HepG2 (cell line): ENCODE measurements around the gene FAM240A. TPM values are rescaled to one million over a fixed set of nuclear protein-coding genes. Genes with fewer than 3 reads are reported as not detected.

Experiments used
- ATAC-seq: fragments of 200-7000 bp; cut with Tn5 transposase; 3 replicates; pipeline ENCODE4 v1.9.1; 2020; ENCODE audit warnings: mild to moderate bottlenecking, moderate library complexity
- BruUV-seq: library from RNA; stranded (reverse); fragments of 400-500 nt; replicated peaks from 2 replicates; lab custom pipeline; 2021; lab: Mats Ljungman, UMichigan
- CTCF ChIA-PET: fragments of 300-600 bp; formaldehyde crosslinking; extraction: SDS; loops from one replicate; lab custom pipeline; 2021; ENCODE audit warnings: low total read pairs, inconsistent platforms, low intra/inter-chr PET ratio; lab: Yijun Ruan, JAX
- POLR2A ChIA-PET: fragments of 350-600 bp; sonication (Branson Sonifier 250); formaldehyde crosslinking; loops from one replicate; lab custom pipeline; 2020; ENCODE audit warnings: antibody characterized with exemption, inconsistent platforms; lab: Yijun Ruan, JAX
- DNase-seq: peaks from one replicate; pipeline ENCODE4 v3.0.0-alpha.2; 2015; ENCODE audit warnings: low spot score
- FAIRE-seq: peaks from 3 replicates; lab custom pipeline; 2011; peaks lifted over from hg19 to GRCh38; lab: Jason Lieb, UNC
- H2AFZ ChIP-seq: one replicate; pipeline ENCODE4 v1.6.1; 2011; ENCODE audit warnings: low read length, inconsistent platforms
- H3K27ac ChIP-seq: fragments of 300-600 bp; 3 replicates; pipeline ENCODE4 v1.8.0; 2011; ENCODE audit warnings: mixed run types, mild to moderate bottlenecking, mixed read lengths, low read length, inconsistent platforms; ENCODE audit not compliant: insufficient read depth; ENCODE audit errors: extremely low read length
- H3K27me3 ChIP-seq, 2 experiments: fragments of 200-600 bp in 1 of 2; 2 replicates in 1 of 2; 3 replicates in 1 of 2; pipeline versions ENCODE4 v1.6.0 to v1.8.0; 2011; ENCODE audit warnings: low read length in 2 of 2, mild to moderate bottlenecking in 2 of 2, moderate library complexity in 2 of 2, inconsistent platforms in 1 of 2; ENCODE audit not compliant: insufficient read depth in 2 of 2, control insufficient read depth in 1 of 2
- H3K36me3 ChIP-seq, 2 experiments: fragments of 200-600 bp in 1 of 2; replicated peaks in 1 of 2; 2 replicates in 1 of 2; 3 replicates in 1 of 2; pipeline versions ENCODE4 v1.5.1 to v1.8.0; 2011; ENCODE audit warnings: low read length in 2 of 2, inconsistent platforms in 1 of 2; ENCODE audit not compliant: insufficient read depth in 2 of 2, control insufficient read depth in 1 of 2
- H3K4me1 ChIP-seq: 2 replicates; pipeline ENCODE4 v1.5.1; 2012; ENCODE audit warnings: low read length, inconsistent platforms; ENCODE audit not compliant: insufficient read depth
- H3K4me2 ChIP-seq: 2 replicates; pipeline ENCODE4 v1.6.0; 2011; ENCODE audit warnings: low read depth, low read length, inconsistent platforms
- H3K4me3 ChIP-seq, 3 experiments: fragments of 200-600 bp in 1 of 3; sonication (generic), shearing (Covaris generic) in 1 of 3; replicated peaks in 1 of 3; 2 replicates each; pipeline ENCODE4 v1.5.1; 2011 to 2016; ENCODE audit warnings: low read length in 3 of 3, inconsistent platforms in 2 of 3, low read depth in 2 of 3, mild to moderate bottlenecking in 2 of 3, control low read depth in 1 of 3, mixed read lengths in 1 of 3; ENCODE audit not compliant: insufficient read depth in 1 of 3
- H3K79me2 ChIP-seq: one replicate; pipeline ENCODE4 v1.6.1; 2011; ENCODE audit warnings: low read length, inconsistent platforms; ENCODE audit not compliant: insufficient read depth
- H3K9ac ChIP-seq: 2 replicates; pipeline ENCODE4 v1.6.0; 2011; ENCODE audit warnings: mild to moderate bottlenecking, low read depth, low read length, inconsistent platforms; ENCODE audit not compliant: insufficient read depth
- H3K9me3 ChIP-seq: 2 replicates; pipeline ENCODE4 v1.5.1; 2012; ENCODE audit warnings: mild to moderate bottlenecking, low read length
- H4K20me1 ChIP-seq: 2 replicates; pipeline ENCODE4 v1.6.0; 2011; ENCODE audit warnings: inconsistent platforms, mild to moderate bottlenecking, low read length, moderate library complexity; ENCODE audit not compliant: insufficient read depth
- BHLHE40 ChIP-seq: IDR thresholded peaks from 2 replicates; pipeline ENCODE4 v1.6.1; 2011; ENCODE audit warnings: low read length, improper control_type of control experiment
- ERF ChIP-seq: IDR thresholded peaks from 2 replicates; pipeline ENCODE4 v1.6.1; 2018; ENCODE audit warnings: missing biosample characterization, missing genetic modification reagents
- FOSL2 ChIP-seq: sonication (generic); formaldehyde crosslinking; IDR thresholded peaks from 2 replicates; pipeline ENCODE4 v1.4.0; 2020; ENCODE audit warnings: missing genetic modification reagents
- HNF4A ChIP-seq: sonication (generic); formaldehyde crosslinking; IDR thresholded peaks from 2 replicates; pipeline ENCODE4 v1.4.0; 2020; ENCODE audit warnings: missing genetic modification reagents
- HOXA3 ChIP-seq: sonication (generic); formaldehyde crosslinking; IDR thresholded peaks from 2 replicates; pipeline ENCODE4 v1.5.0; 2020; ENCODE audit warnings: missing genetic modification reagents
- KDM6A ChIP-seq: IDR thresholded peaks from 2 replicates; pipeline ENCODE4 v1.6.1; 2016; ENCODE audit warnings: low read depth
- MAFF ChIP-seq: IDR thresholded peaks from 2 replicates; pipeline ENCODE4 v1.6.1; 2011; ENCODE audit warnings: low read depth, low read length, improper control_type of control experiment
- MBNL3 ChIP-seq: fragments of 250-450 bp; sonication (Bioruptor Pico); conservative IDR thresholded peaks from 2 replicates; pipeline ENCODE4 v1.8.0; 2022; ENCODE audit warnings: mild to moderate bottlenecking, inconsistent platforms
- NR2F6 ChIP-seq, 2 experiments: IDR thresholded peaks; 2 replicates each; pipeline ENCODE4 v1.6.1; 2016; ENCODE audit warnings: antibody characterized with exemption in 1 of 2, mild to moderate bottlenecking in 1 of 2
- SP1 ChIP-seq, 2 experiments: fragments of 450-650 bp in 1 of 2; sonication (generic) in 1 of 2; formaldehyde crosslinking in 1 of 2; IDR thresholded peaks; 2 replicates each; pipeline versions ENCODE4 v1.4.0 to v1.6.1; 2016 to 2020; ENCODE audit warnings: missing genetic modification reagents in 1 of 2
- TBL1XR1 ChIP-seq: fragments of 150-350 bp; IDR thresholded peaks from 2 replicates; pipeline ENCODE4 v1.6.1; 2014; ENCODE audit warnings: borderline replicate concordance, low read length; ENCODE audit not compliant: partially characterized antibody
- ZMYM4 ChIP-seq: sonication (generic); formaldehyde crosslinking; IDR thresholded peaks from 2 replicates; pipeline ENCODE4 v1.8.1; 2023; ENCODE audit warnings: mild to moderate bottlenecking, missing genetic modification reagents
- ZNF484 ChIP-seq: sonication (generic); formaldehyde crosslinking; IDR thresholded peaks from 2 replicates; pipeline ENCODE4 v1.5.1; 2020; ENCODE audit warnings: mild to moderate bottlenecking, low read depth, missing genetic modification reagents, borderline replicate concordance
- ZNF678 ChIP-seq: sonication (generic); formaldehyde crosslinking; IDR thresholded peaks from 2 replicates; pipeline ENCODE4 v1.4.0; 2020; ENCODE audit warnings: mild to moderate bottlenecking, missing genetic modification reagents
- WGBS: methylation state at CpG from one replicate; pipeline ENCODE4 v1.1.6; 2017; ENCODE audit warnings: low lambda C conversion rate; 5-methylcytosine and 5-hydroxymethylcytosine counted together
- in situ Hi-C: cut with HindIII; loops from 2 replicates; pipeline ENCODE4 v1.10.0; 2017; ENCODE audit warnings: low pct_unique_long_range_greater_than_20kb; ENCODE audit not compliant: extremely low pct_ligation_motif_present
- intact Hi-C: fragments of 100-400 bp; cut with micrococcal nuclease; formaldehyde crosslinking; loops from one replicate; pipeline ENCODE4 v1.10.0; 2022; ENCODE audit not compliant: unreplicated experiment
- polyA plus RNA-seq, 8 experiments: library from polyadenylated mRNA; depleted of rRNA in 3 of 8; stranded (reverse) in 7 of 8; unstranded in 1 of 8; fragments of >200 nt; fragmentation: Illumina TruSeq in 4 of 8; extraction: Trizol in 4 of 8; gene quantifications; 2 replicates each; pipeline versions ENCODE4 v1.2.1 to v1.2.3, GENCODE V29; 2011 to 2016; ENCODE audit warnings: low read depth in 4 of 8, missing spikeins in 1 of 8, mixed read lengths in 1 of 8; ENCODE audit not compliant: insufficient read depth in 1 of 8
- total RNA-seq, 5 experiments: library from RNA; depleted of rRNA; stranded (reverse); fragments of >200 nt; fragmentation: Illumina TruSeq; extraction: Trizol; gene quantifications; 2 replicates each; pipeline ENCODE4 v1.2.3, GENCODE V29; 2016; ENCODE audit warnings: low read depth in 1 of 5
- TF ChIP-seq, protein P1 (sequence below): IDR thresholded peaks from 2 replicates; pipeline ENCODE4 v1.6.1; 2012; ENCODE audit warnings: low read depth, low read length, improper control_type of control experiment
- TF ChIP-seq, protein P2 (sequence below), 2 experiments: sonication (generic) in 1 of 2; formaldehyde crosslinking in 1 of 2; IDR thresholded peaks; 2 replicates each; pipeline versions ENCODE4 v1.5.1 to v1.6.1; 2011 to 2020; ENCODE audit warnings: borderline replicate concordance in 1 of 2, low read depth in 1 of 2, low read length in 1 of 2, mild to moderate bottlenecking in 1 of 2, missing genetic modification reagents in 1 of 2, moderate library complexity in 1 of 2
- TF ChIP-seq, protein P3 (sequence below): IDR thresholded peaks from 2 replicates; pipeline ENCODE4 v1.6.1; 2016

The FAM240A gene
- total and polyA plus RNA-seq, 2 of the 13 experiments (the other 11 are each of a cell fraction or from before 2014, with no cell fraction given), result not detected

DNA sequence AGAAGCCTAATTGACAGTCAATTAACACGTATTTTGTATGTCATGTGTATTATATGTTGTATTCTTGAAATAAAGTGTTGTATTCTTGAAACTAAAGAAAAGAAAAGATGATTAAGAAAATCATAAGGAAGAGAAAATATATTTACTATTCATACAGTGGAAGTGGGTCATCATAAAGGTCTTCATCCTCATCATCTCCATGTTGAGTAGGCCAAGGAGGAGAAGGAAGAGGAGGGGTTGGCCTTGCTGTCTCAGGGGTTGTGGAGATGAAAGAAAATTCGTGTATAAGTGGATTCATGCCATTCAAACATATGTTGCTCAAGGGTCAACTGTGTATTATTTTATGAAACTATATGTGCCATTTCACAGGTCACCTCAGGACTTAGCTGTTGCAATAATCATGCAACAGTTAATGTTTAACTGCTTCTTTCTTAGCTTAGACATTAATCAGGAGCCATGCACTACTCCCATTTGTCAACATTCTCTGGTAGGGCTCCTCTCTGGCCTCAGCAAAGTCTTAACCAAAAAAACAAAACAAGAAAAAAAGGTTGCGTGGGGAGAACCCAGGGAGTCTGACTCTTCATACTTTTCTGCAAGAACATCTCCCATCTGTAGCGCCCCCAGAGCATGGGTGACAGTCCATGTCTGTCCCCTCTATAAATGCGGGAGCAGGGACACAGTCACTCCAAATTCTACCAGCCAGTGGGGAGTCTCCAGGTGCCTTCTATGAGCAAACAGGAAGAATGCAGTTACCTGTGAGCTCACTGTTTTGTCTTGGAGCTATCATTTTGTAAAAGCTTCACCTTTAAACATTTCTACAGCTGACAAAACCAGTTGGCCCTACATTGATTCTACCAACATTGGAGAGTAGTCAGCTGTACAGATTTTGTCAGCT is 26.3 kb upstream of the FAM240A start:
- peak overlapping the region; percentile 44 for H2AFZ ChIP-seq
- DNase-seq, result peak; percentile 81
- H3K27me3 ChIP-seq, result no peaks in the 10 kb centered on the region
- intact Hi-C loops (no loop called here), in situ Hi-C loops (no loop called here)
- H3K4me2 ChIP-seq, result peak overlapping the region; percentile 73
- peak; percentile 93 for ATAC-seq
- peak overlapping the region in 2 of 3 experiments; percentile 10 to 11; a peak in 3 of 6 replicates for H3K4me3 ChIP-seq
- H3K9me3 ChIP-seq, result no peaks in the 10 kb centered on the region
- no peaks in the 10 kb centered on the region for H3K79me2 ChIP-seq
- FAIRE-seq, result peak; percentile 65
- H3K9ac ChIP-seq, result peak overlapping the region; percentile 34; the same call in 1 of the 2 replicates
- POLR2A ChIA-PET, result interaction anchor here (0.7 to 4.8 kb wide), 7 partner anchors 9 to 27 kb away, joined by 3 to 50 read pairs (median 4); partner anchors contain the start of gene LRRC2
- BruUV-seq, result TSS peak; percentile 93
- H3K36me3 ChIP-seq, result no peaks in the 10 kb centered on the region
- H3K4me1 ChIP-seq, result peaks cover 55% of the 10 kb centered on the region
- H3K27ac ChIP-seq, result peak overlapping the region; percentile 79
- H4K20me1 ChIP-seq, result no peaks in the 10 kb centered on the region
- CTCF ChIA-PET, result no interaction called here
- WGBS, result 21% methylated on average over 5 of the region's 5 CpGs
- peak; percentile 64 for TF ChIP-seq KDM6A (CRISPR knock-in tag)
- TF ChIP-seq HOXA3, result no peak
- TF ChIP-seq NR2F6 (IDR thresholded peaks at IDR 0.05), result peak; percentile 53; the same call in 1 of the 2 replicates
- peak; percentile 58; the same call in 1 of the 2 replicates for TF ChIP-seq NR2F6 (CRISPR knock-in tag; IDR thresholded peaks at IDR 0.05)
- TF ChIP-seq MBNL3 (CRISPR knock-in tag), result no peak
- TF ChIP-seq ERF (CRISPR knock-in tag), result 0 out of 2 replicates have a peak, but pooled peaks have one; percentile 12
- TF ChIP-seq, protein P1, sequence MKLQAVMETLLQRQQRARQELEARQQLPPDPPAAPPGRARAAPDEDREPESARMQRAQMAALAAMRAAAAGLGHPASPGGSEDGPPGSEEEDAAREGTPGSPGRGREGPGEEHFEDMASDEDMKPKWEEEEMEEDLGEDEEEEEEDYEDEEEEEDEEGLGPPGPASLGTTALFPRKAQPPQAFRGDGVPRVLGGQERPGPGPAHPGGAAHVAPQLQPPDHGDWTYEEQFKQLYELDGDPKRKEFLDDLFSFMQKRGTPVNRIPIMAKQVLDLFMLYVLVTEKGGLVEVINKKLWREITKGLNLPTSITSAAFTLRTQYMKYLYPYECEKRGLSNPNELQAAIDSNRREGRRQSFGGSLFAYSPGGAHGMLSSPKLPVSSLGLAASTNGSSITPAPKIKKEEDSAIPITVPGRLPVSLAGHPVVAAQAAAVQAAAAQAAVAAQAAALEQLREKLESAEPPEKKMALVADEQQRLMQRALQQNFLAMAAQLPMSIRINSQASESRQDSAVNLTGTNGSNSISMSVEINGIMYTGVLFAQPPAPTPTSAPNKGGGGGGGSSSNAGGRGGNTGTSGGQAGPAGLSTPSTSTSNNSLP, result peak; percentile 85
- no peak for TF ChIP-seq BHLHE40
- 0 out of 2 replicates have a peak, but pooled peaks have one; percentile 19 for TF ChIP-seq FOSL2 (CRISPR knock-in tag)
- no peak for TF ChIP-seq ZNF484 (CRISPR knock-in tag)
- TF ChIP-seq, protein P2, sequence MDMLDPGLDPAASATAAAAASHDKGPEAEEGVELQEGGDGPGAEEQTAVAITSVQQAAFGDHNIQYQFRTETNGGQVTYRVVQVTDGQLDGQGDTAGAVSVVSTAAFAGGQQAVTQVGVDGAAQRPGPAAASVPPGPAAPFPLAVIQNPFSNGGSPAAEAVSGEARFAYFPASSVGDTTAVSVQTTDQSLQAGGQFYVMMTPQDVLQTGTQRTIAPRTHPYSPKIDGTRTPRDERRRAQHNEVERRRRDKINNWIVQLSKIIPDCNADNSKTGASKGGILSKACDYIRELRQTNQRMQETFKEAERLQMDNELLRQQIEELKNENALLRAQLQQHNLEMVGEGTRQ (IDR thresholded peaks at IDR 0.05; ENCODE audit: low read depth, low read length), result no peak
- TF ChIP-seq, protein P2 (CRISPR knock-in tag; IDR thresholded peaks at IDR 0.05; ENCODE audit: borderline replicate concordance), result no peak
- TF ChIP-seq ZMYM4 (CRISPR knock-in tag), result peak; percentile 72
- peak; percentile 47; the same call in 1 of the 2 replicates for TF ChIP-seq HNF4A
- peak; percentile 57 for TF ChIP-seq TBL1XR1
- no peak for TF ChIP-seq ZNF678 (CRISPR knock-in tag)
- TF ChIP-seq MAFF, result no peak
- TF ChIP-seq SP1 (IDR thresholded peaks at IDR 0.05), result no peak
- no peak for TF ChIP-seq SP1 (CRISPR knock-in tag; IDR thresholded peaks at IDR 0.05)
- TF ChIP-seq, protein P3, sequence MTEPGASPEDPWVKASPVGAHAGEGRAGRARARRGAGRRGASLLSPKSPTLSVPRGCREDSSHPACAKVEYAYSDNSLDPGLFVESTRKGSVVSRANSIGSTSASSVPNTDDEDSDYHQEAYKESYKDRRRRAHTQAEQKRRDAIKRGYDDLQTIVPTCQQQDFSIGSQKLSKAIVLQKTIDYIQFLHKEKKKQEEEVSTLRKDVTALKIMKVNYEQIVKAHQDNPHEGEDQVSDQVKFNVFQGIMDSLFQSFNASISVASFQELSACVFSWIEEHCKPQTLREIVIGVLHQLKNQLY (CRISPR knock-in tag), result 0 out of 2 replicates have a peak, but pooled peaks have one; percentile 32
